HG03521 (cell line): ENCODE data around the gene TBC1D7.

Experiments
- ATAC-seq: cut with Tn5 transposase; IDR thresholded peaks from one replicate; pipeline ENCODE4 v1.9.1; 2021; ENCODE audit warnings: mild to moderate bottlenecking, moderate library complexity; ENCODE audit not compliant: unreplicated experiment

TBC1D7 gene

GRCh38 chr6:13328076-13328874 lies at the start of gene TBC1D7:
Gene TBC1D7 (minus strand): TSS chr6:13328537. CDS start chr6:13326898, 1,639 bp downstream.
- ATAC-seq = peak; percentile 80

- no peak for ATAC-seq
Measured at GRCh38 chr6:13377054-13377758, 48.9 kb upstream of the TBC1D7 start.

GRCh38 chr6:13375360-13375878 lies 47.1 kb upstream of the TBC1D7 start:
- ATAC-seq = peak; percentile 67

- ATAC-seq = no peak
Measured at GRCh38 chr6:13373919-13374318, 45.6 kb upstream of the TBC1D7 start.

- no peak for ATAC-seq
Measured at GRCh38 chr6:13373488-13373886, 45.1 kb upstream of the TBC1D7 start.

GRCh38 chr6:13372688-13373487 lies 44.6 kb upstream of the TBC1D7 start:
- no peak for ATAC-seq

GRCh38 chr6:13372076-13372475 lies 43.7 kb upstream of the TBC1D7 start:
- no peak for ATAC-seq

- no peak for ATAC-seq
Measured at GRCh38 chr6:13371421-13372072, 43.2 kb upstream of the TBC1D7 start.

GRCh38 chr6:13370623-13371022 lies 42.3 kb upstream of the TBC1D7 start:
- no peak for ATAC-seq

GRCh38 chr6:13369591-13369990 lies 41.3 kb upstream of the TBC1D7 start:
- ATAC-seq = no peak

- ATAC-seq = no peak
Measured at GRCh38 chr6:13368731-13369115, 40.4 kb upstream of the TBC1D7 start.

- ATAC-seq = no peak
Measured at GRCh38 chr6:13368079-13368730, 39.9 kb upstream of the TBC1D7 start.

GRCh38 chr6:13367396-13367795 lies 39.1 kb upstream of the TBC1D7 start:
- no peak for ATAC-seq

- no peak for ATAC-seq
Measured at GRCh38 chr6:13365320-13365719, 37.0 kb upstream of the TBC1D7 start.

GRCh38 chr6:13364842-13365241 lies 36.5 kb upstream of the TBC1D7 start:
- no peak for ATAC-seq

GRCh38 chr6:13362412-13362811 lies 34.1 kb upstream of the TBC1D7 start:
- ATAC-seq = no peak

GRCh38 chr6:13360671-13361540 lies 32.6 kb upstream of the TBC1D7 start:
- ATAC-seq = no peak

GRCh38 chr6:13359287-13359686 lies 30.9 kb upstream of the TBC1D7 start:
- no peak for ATAC-seq

- no peak for ATAC-seq
Measured at GRCh38 chr6:13358511-13358910, 30.2 kb upstream of the TBC1D7 start.
